MCF 10A (cell line): ENCODE measurements around the gene SLAMF7. TPM values are rescaled to one million over a fixed set of nuclear protein-coding genes. Genes with fewer than 3 reads are reported as not detected.

ENCODE experiments used
- BruUV-seq: library from RNA; stranded (reverse); fragments of 400-500 nt; replicated peaks from 2 replicates; lab custom pipeline; 2021; lab: Mats Ljungman, UMichigan
- CTCF ChIA-PET: fragments of 300-600 bp; sonication (Branson Sonifier 250); formaldehyde crosslinking; extraction: SDS; loops from one replicate; lab custom pipeline; 2021; ENCODE audit warnings: antibody characterized with exemption, inconsistent platforms; lab: Yijun Ruan, JAX
- POLR2A ChIA-PET: fragments of 300-600, 350-650 bp; sonication (Branson Sonifier 250); formaldehyde crosslinking; extraction: SDS; loops from one replicate; lab custom pipeline; 2020; ENCODE audit warnings: antibody characterized with exemption, inconsistent platforms; lab: Yijun Ruan, JAX
- DNase-seq: peaks from one replicate; pipeline ENCODE4 v3.0.0-alpha.2; 2018; ENCODE audit not compliant: unreplicated experiment
- H3K27ac Mint-ChIP-seq: one replicate; pipeline ENCODE4 v1.8.0; 2022; ENCODE audit warnings: mild to moderate bottlenecking, low read depth, mixed read lengths; ENCODE audit not compliant: unreplicated experiment
- H3K27me3 Mint-ChIP-seq: one replicate; pipeline ENCODE4 v1.8.0; 2022; ENCODE audit warnings: mixed read lengths; ENCODE audit not compliant: insufficient read depth, unreplicated experiment
- H3K36me3 Mint-ChIP-seq: one replicate; pipeline ENCODE4 v1.8.0; 2022; ENCODE audit warnings: mild to moderate bottlenecking, moderate library complexity, mixed read lengths; ENCODE audit not compliant: insufficient read depth, unreplicated experiment
- H3K4me1 Mint-ChIP-seq: one replicate; pipeline ENCODE4 v1.8.0; 2022; ENCODE audit warnings: mixed read lengths; ENCODE audit not compliant: insufficient read depth, unreplicated experiment
- H3K4me3 Mint-ChIP-seq: one replicate; pipeline ENCODE4 v1.8.0; 2022; ENCODE audit warnings: mild to moderate bottlenecking, moderate library complexity, mixed read lengths; ENCODE audit not compliant: unreplicated experiment
- H3K9me3 Mint-ChIP-seq: one replicate; pipeline ENCODE4 v1.8.0; 2022; ENCODE audit warnings: mixed read lengths; ENCODE audit not compliant: unreplicated experiment
- CTCF ChIP-seq: fragments of 200-600 bp; IDR thresholded peaks from one replicate; pipeline ENCODE4 v1.8.0; 2022; ENCODE audit warnings: antibody characterized with exemption, mild to moderate bottlenecking; ENCODE audit not compliant: unreplicated experiment
- intact Hi-C: fragments of 100-400 bp; cut with micrococcal nuclease; formaldehyde crosslinking; loops from 2 replicates; pipeline ENCODE4 v1.14.1; 2022
- total RNA-seq: library from RNA; stranded (reverse); gene quantifications from 2 replicates; pipeline ENCODE4 v1.2.3, GENCODE V29; 2022

Gene SLAMF7
- total RNA-seq, 1 experiment from 2014 or later: 8.6 TPM

- no peaks in the 10 kb centered on the region for H3K9me3 Mint-ChIP-seq
- CTCF ChIA-PET: interaction anchor here (0.8 to 3.2 kb wide), 5 partner anchors 8 to 306 kb away, joined by 3 to 12 read pairs (median 4); partner anchors contain the start of gene USF1
- H3K27me3 Mint-ChIP-seq: no peaks in the 10 kb centered on the region
- peaks cover 11% of the 10 kb centered on the region for H3K36me3 Mint-ChIP-seq
- TF ChIP-seq CTCF: no peak
- no TSS peak for BruUV-seq
- H3K4me3 Mint-ChIP-seq: no peak overlapping the region
- no peak for DNase-seq
- no peak overlapping the region for H3K27ac Mint-ChIP-seq
- intact Hi-C loops: no loop called here
- POLR2A ChIA-PET: interaction anchor here (0.6 kb wide), 2 partner anchors 32 to 214 kb away, joined by 3 read pairs; no protein-coding TSS in a partner anchor
- H3K4me1 Mint-ChIP-seq: peaks cover 14% of the 10 kb centered on the region
Measured at GRCh38 chr1:160740133-160740688, 1.2 kb downstream of the SLAMF7 start.

DNA sequence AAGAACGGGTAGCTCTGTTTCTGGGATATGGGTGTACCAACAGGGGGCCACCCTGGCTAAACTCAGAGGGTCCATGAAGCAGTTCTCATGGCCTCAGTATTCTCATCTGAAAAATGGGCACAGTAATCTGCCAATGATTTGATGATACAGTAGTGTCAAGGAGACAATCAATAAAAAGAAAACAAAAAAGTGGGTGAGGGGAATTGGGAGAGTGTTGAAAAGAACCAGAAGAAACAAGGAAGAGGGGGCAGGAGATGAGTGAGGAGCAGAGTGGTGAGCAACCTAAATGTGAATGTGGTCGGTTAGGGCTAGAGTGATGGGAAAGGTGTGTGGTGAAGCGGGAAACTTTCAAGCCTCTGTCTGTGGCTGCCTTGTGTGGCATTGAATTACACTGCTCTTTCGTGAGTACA, 2.0 kb downstream of the SLAMF7 start:
- POLR2A ChIA-PET: interaction anchor here (0.6 kb wide), 1 partner anchor 213 kb away, joined by 3 read pairs; no protein-coding TSS in a partner anchor

GRCh38 chr1:160741612-160742348, 2.7 kb downstream of the SLAMF7 start:
- POLR2A ChIA-PET: no interaction called here

More for the DNA sequence above, 2.0 kb downstream of the SLAMF7 start:
- TF ChIP-seq CTCF: no peak
- no peaks in the 10 kb centered on the region for H3K9me3 Mint-ChIP-seq
- CTCF ChIA-PET: interaction anchor here (0.5 to 3.2 kb wide), 6 partner anchors 14 to 305 kb away, joined by 3 to 12 read pairs (median 4); partner anchors contain the start of gene USF1
- peaks cover 14% of the 10 kb centered on the region for H3K4me1 Mint-ChIP-seq
- intact Hi-C loops: no loop called here
- no peak overlapping the region for H3K4me3 Mint-ChIP-seq
- H3K27ac Mint-ChIP-seq: no peak overlapping the region
- H3K36me3 Mint-ChIP-seq: peaks cover 11% of the 10 kb centered on the region
- no TSS peak for BruUV-seq
- DNase-seq: no peak
- no peaks in the 10 kb centered on the region for H3K27me3 Mint-ChIP-seq

More at GRCh38 chr1:160741612-160742348, 2.7 kb downstream of the SLAMF7 start:
- no peak for DNase-seq
- Mint-ChIP-seq H3K27me3 (no peaks in the 10 kb centered on the region), H3K4me1 (peaks cover 14% of the 10 kb centered on the region), H3K9me3 (no peaks in the 10 kb centered on the region), H3K27ac (no peak overlapping the region), H3K4me3 (no peak overlapping the region), H3K36me3 (peaks cover 11% of the 10 kb centered on the region)
- BruUV-seq: no TSS peak
- intact Hi-C loops: no loop called here
- CTCF ChIA-PET: interaction anchor here (0.5 to 3.2 kb wide), 4 partner anchors 20 to 89 kb away, joined by 3 to 12 read pairs (median 4); no protein-coding TSS in a partner anchor
- TF ChIP-seq CTCF: no peak
